22Rv1 (cell line): ENCODE results near the gene MAD1L1.
"Not testable (repeated sequence)": the region's sequence is repeated elsewhere in the genome, so short reads cannot be mapped to it uniquely, and the experiment has no call there.

ENCODE experiments used
- CTCF ChIP-seq: fragments of 450-650 bp; IDR thresholded peaks from 2 replicates; pipeline ENCODE4 v1.5.1; 2017; ENCODE audit warnings: mild to moderate bottlenecking
- ZFX ChIP-seq: fragments of 450-650 bp; IDR thresholded peaks from 2 replicates; pipeline ENCODE4 v1.6.1; 2017; ENCODE audit warnings: antibody characterized with exemption, borderline replicate concordance

DNA sequence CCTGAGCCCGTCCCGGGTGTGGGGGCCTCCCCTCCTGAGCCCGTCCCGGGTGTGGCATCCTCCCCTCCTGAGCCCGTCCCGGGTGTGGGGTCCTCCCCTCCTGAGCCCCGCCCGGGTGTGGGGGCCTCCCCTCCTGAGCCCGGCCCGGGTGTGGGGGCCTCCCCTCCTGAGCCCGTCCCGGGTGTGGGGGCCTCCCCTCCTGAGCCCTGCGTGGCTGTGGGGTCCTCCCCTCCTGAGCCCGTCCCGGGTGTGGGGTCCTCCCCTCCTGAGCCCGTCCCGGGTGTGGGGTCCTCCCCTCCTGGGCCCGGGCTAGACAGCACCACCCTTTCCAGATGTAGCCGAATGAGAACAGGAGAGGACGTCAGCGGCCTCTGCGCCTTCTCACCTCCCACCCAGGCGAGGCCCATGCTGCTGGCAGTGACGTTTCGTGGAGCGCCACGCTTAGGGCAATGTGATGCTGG is 405.2 kb downstream of the MAD1L1 start:
- TF ChIP-seq CTCF, ZFX: not testable (repeated sequence)
